Left lung (tissue), 10 donors: ENCODE data around the gene RASSF6. TPM values are rescaled to one million over a fixed set of nuclear protein-coding genes. Genes with fewer than 3 reads are reported as not detected.
A peak's percentile ranks its signal among the peaks of the same experiment; 100 is the strongest.

ENCODE experiments used
- ATAC-seq: fragments of 200-7000 bp; cut with Tn5 transposase; one replicate; pipeline ENCODE4 v1.9.1; 2020; ENCODE audit warnings: moderate library complexity
- DNase-seq, 4 donors: peaks; one replicate each; pipeline ENCODE4 v3.0.0-alpha.2; 2013 to 2020
- H3K27ac ChIP-seq, 2 donors: fragments of 200-600 bp; sonication (generic) in 1 of 2; one replicate each; pipeline versions ENCODE4 v1.5.0 to v1.8.0; 2020 to 2021
- H3K27me3 ChIP-seq, 2 donors: fragments of 200-600 bp; sonication (generic) in 1 of 2; one replicate each; pipeline versions ENCODE4 v1.5.0 to v1.8.0; 2020 to 2021
- H3K36me3 ChIP-seq, 2 donors: fragments of 200-600 bp; sonication (generic) in 1 of 2; one replicate each; pipeline versions ENCODE4 v1.5.0 to v1.8.0; 2020 to 2021
- H3K4me1 ChIP-seq, 2 donors: fragments of 200-600 bp; one replicate each; pipeline ENCODE4 v1.8.0; 2021
- H3K4me3 ChIP-seq, 2 donors: fragments of 200-600 bp; sonication (generic) in 1 of 2; one replicate each; pipeline versions ENCODE4 v1.5.0 to v1.8.0; 2020 to 2021; ENCODE audit warnings: mild to moderate bottlenecking in 1 of 2
- H3K9me3 ChIP-seq, 2 donors: fragments of 200-600 bp; sonication (generic) in 1 of 2; one replicate each; pipeline versions ENCODE4 v1.5.0 to v1.8.0; 2020 to 2021
- CTCF ChIP-seq, 2 donors: fragments of 200-600 bp; sonication (generic) in 1 of 2; IDR thresholded peaks; one replicate each; pipeline versions ENCODE4 v1.5.0 to v1.8.0; 2021; ENCODE audit warnings: antibody characterized with exemption in 2 of 2
- intact Hi-C, 2 donors: fragments of 100-400 bp; cut with DNase I; formaldehyde crosslinking; loops; one replicate each; pipeline versions ENCODE4 v1.11.2 to v1.14.2; 2022
- polyA plus RNA-seq, 6 donors: library from polyadenylated mRNA; unstranded; fragments of 120-200 nt; gene quantifications; one replicate each; pipeline ENCODE4 v1.2.1, GENCODE V29; 2013; ENCODE audit not compliant: insufficient read length in 6 of 6
- total RNA-seq, 2 donors: library from RNA; stranded (reverse); fragmentation: NEBNext Ultra II Directional; extraction: Animal tissue kit (Norgen Biotek cat#: 25700); gene quantifications; one replicate each; pipeline ENCODE4 v1.2.1, GENCODE V29; 2021
- donor health status: DM: no; HTN: yes; CAD: no.
- donor health status: DM: no; HTN: no; CAD: no.

RASSF6 gene
- total and polyA plus RNA-seq, 8 donors, result 1.3 to 3.3 (median 2.2) TPM

GRCh38 chr4:73664470-73664869 lies 44.2 kb upstream of the RASSF6 start:
- H3K4me3 ChIP-seq, result no peak overlapping the region
- no peak overlapping the region for H3K27ac ChIP-seq
- no peak for DNase-seq
- ATAC-seq, result no peak
- no peak for TF ChIP-seq CTCF (IDR thresholded peaks at IDR 0.05)
- no peaks in the 10 kb centered on the region for H3K36me3 ChIP-seq
- intact Hi-C loops, result loop anchor here in 1 of 2 donors (5.0 kb wide), 1 partner anchor 468 kb away; no protein-coding TSS in a partner anchor
- H3K9me3 ChIP-seq, result no peaks in the 10 kb centered on the region
- H3K4me1 ChIP-seq, result peaks cover 4 to 21% of the 10 kb centered on the region in 2 donors
- H3K27me3 ChIP-seq, result no peaks in the 10 kb centered on the region

GRCh38 chr4:73663576-73663975 lies 43.3 kb upstream of the RASSF6 start:
- no peaks in the 10 kb centered on the region for H3K27me3 ChIP-seq
- no peaks in the 10 kb centered on the region for H3K36me3 ChIP-seq
- no peaks in the 10 kb centered on the region for H3K9me3 ChIP-seq
- peaks cover 0 to 21% of the 10 kb centered on the region in 2 donors for H3K4me1 ChIP-seq
- no peak overlapping the region for H3K27ac ChIP-seq
- H3K4me3 ChIP-seq, result no peak overlapping the region
- DNase-seq, result no peak
- intact Hi-C loops, result loop anchor here in 1 of 2 donors (5.0 kb wide), 1 partner anchor 469 kb away; no protein-coding TSS in a partner anchor
- no peak for ATAC-seq
- TF ChIP-seq CTCF (IDR thresholded peaks at IDR 0.05), result no peak

GRCh38 chr4:73662709-73663546 lies 42.7 kb upstream of the RASSF6 start:
- no peaks in the 10 kb centered on the region for H3K9me3 ChIP-seq
- no peaks in the 10 kb centered on the region for H3K27me3 ChIP-seq
- peak; percentile 31 to 42 for TF ChIP-seq CTCF (IDR thresholded peaks at IDR 0.05)
- peaks cover 0 to 21% of the 10 kb centered on the region in 2 donors for H3K4me1 ChIP-seq
- H3K27ac ChIP-seq, result no peak overlapping the region
- H3K4me3 ChIP-seq, result no peak overlapping the region
- H3K36me3 ChIP-seq, result no peaks in the 10 kb centered on the region
- ATAC-seq (peak; percentile 93), DNase-seq (peak in 2 of 4 donors; percentile 15 to 48)
- intact Hi-C loops, result loop anchor here in 1 of 2 donors (5.0 kb wide), 1 partner anchor 469 kb away; no protein-coding TSS in a partner anchor

- no peak for ATAC-seq
- Histone ChIP-seq H3K27ac (no peak overlapping the region), H3K27me3 (no peaks in the 10 kb centered on the region), H3K4me3 (no peak overlapping the region), H3K9me3 (no peaks in the 10 kb centered on the region), H3K36me3 (no peaks in the 10 kb centered on the region), H3K4me1 (peaks cover 0 to 21% of the 10 kb centered on the region in 2 donors)
- intact Hi-C loops, result loop anchor here in 1 of 2 donors (5.0 kb wide), 1 partner anchor 471 kb away; no protein-coding TSS in a partner anchor
- DNase-seq, result no peak
- no peak for TF ChIP-seq CTCF (IDR thresholded peaks at IDR 0.05)
Measured at GRCh38 chr4:73661646-73662119, 41.4 kb upstream of the RASSF6 start.

- no peak overlapping the region for H3K4me3 ChIP-seq
- no peaks in the 10 kb centered on the region for H3K36me3 ChIP-seq
- intact Hi-C loops, result loop anchor here in 1 of 2 donors (5.0 kb wide), 1 partner anchor 471 kb away; no protein-coding TSS in a partner anchor
- DNase-seq (no peak), ATAC-seq (no peak)
- no peak for TF ChIP-seq CTCF (IDR thresholded peaks at IDR 0.05)
- H3K27ac ChIP-seq, result no peak overlapping the region
- H3K27me3 ChIP-seq, result no peaks in the 10 kb centered on the region
- H3K9me3 ChIP-seq, result no peaks in the 10 kb centered on the region
- peaks cover 0 to 21% of the 10 kb centered on the region in 2 donors for H3K4me1 ChIP-seq
Measured at GRCh38 chr4:73660808-73661207, 40.6 kb upstream of the RASSF6 start.
